ENCODE data around the gene ACSL1. TPM values are rescaled to one million over a fixed set of nuclear protein-coding genes. Genes with fewer than 3 reads are reported as not detected.

The ACSL1 gene
- total and polyA plus RNA-seq, 9 of the 15 experiments (the other 6 are each of a cell fraction or from before 2014, with no cell fraction given): 6.7 to 24.1 (median 15.0) TPM

DNA sequence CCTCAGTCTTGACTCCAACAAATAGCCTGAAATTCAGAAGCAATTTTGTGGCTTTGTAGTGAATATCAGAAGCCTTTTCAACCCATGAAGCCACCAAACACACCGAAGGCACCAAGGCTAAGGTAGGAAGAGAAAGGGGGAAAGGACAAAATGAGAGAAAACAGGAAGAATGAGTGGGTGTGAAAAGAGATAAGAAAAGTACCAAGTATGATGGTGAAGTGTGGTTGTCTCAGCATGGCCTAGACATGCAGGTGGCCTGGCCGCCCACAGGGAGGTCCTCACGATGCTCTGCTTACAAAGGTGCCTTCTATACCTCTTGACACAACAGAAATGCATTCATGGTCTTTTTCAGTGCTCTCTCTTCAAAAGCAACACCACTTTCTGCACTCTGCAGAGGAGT lies 34.9 kb downstream of the ACSL1 start:
- H3K4me3 ChIP-seq: no peak overlapping the region
- no peak overlapping the region for H3K27ac ChIP-seq (ENCODE audit: extremely low read depth, low read depth, low read length)
- peaks cover 0 to 9% of the 10 kb centered on the region in 2 experiments; a peak in 3 of 5 replicates for H3K4me1 ChIP-seq (replicated peaks in 1 of 2; ENCODE audit: control insufficient read depth in 2 of 2, insufficient read depth in 2 of 2, low read length in 2 of 2)
- no TSS peak for BruUV-seq (replicated peaks)
- 47% methylated on average over 3 of the region's 3 CpGs for WGBS (ENCODE audit: insufficient coverage, low coverage, missing lambda C conversion rate)
- H3K79me2 ChIP-seq (ENCODE audit: control insufficient read depth, insufficient read depth, low read length): no peaks in the 10 kb centered on the region
- intact Hi-C loops (cut with micrococcal nuclease) (no loop called here), in situ Hi-C loops (cut with MboI) (no loop called here)
- no peak overlapping the region for H3K4me2 ChIP-seq (ENCODE audit: insufficient read depth, low read length)
- ATAC-seq (peak; percentile 46; the same call in 1 of the 3 replicates), FAIRE-seq (peak; percentile 37), DNase-seq (ENCODE audit: extremely low read depth in 1 of 4, low spot score in 3 of 4) (peak in 1 of 4 experiments; percentile 6)
- H3K9me1 ChIP-seq (ENCODE audit: control insufficient read depth, insufficient read depth, low read length): no peaks in the 10 kb centered on the region
- POLR2A ChIA-PET: no interaction called here
- no peaks in the 10 kb centered on the region for H4K20me1 ChIP-seq (replicated peaks; ENCODE audit: control insufficient read depth, insufficient read depth, low read length)
- no peaks in the 10 kb centered on the region for H3K9me3 ChIP-seq (replicated peaks; ENCODE audit: control insufficient read depth, insufficient read depth, low read depth, low read length)
- H3K27me3 ChIP-seq (ENCODE audit: control insufficient read depth in 2 of 2, insufficient read depth in 2 of 2, low read length in 2 of 2): no peaks in the 10 kb centered on the region
- no peak overlapping the region for H3K9ac ChIP-seq (ENCODE audit: insufficient read depth in 1 of 2, low read depth in 2 of 2, low read length in 2 of 2)
- TF ChIP-seq MGA (IDR thresholded peaks at IDR 0.05) (peak; percentile 35), ELF1 (tag; IDR thresholded peaks at IDR 0.05) (no peak), CBFA2T3 (IDR thresholded peaks at IDR 0.05) (0 out of 2 replicates have a peak, but pooled peaks have one; percentile 18)
- CTCF ChIA-PET (ENCODE audit: low intra/inter-chr PET ratio): no interaction called here
- H3K36me3 ChIP-seq (ENCODE audit: control insufficient read depth, insufficient read depth, low read length): no peaks in the 10 kb centered on the region
- no peak overlapping the region for H2AFZ ChIP-seq (ENCODE audit: low read depth, low read length)

Data from K562 (cell line).